T-helper 17 cell (primary cell): Measurements from ENCODE around the gene ARVCF. TPM values are rescaled to one million over a fixed set of nuclear protein-coding genes. Genes with fewer than 3 reads are reported as not detected.

Source experiments
- ATAC-seq: fragments of 150-1000 bp; cut with Tn5 transposase; 2 replicates; pipeline ENCODE4 v1.10.0; 2021; ENCODE audit warnings: mild to moderate bottlenecking, moderate library complexity
- DNase-seq, 3 donors: peaks; one replicate each; pipeline versions ENCODE4 v3.0.0 to v3.0.0-alpha.2; 2020 to 2021
- H3K9me3 ChIP-seq: one replicate; pipeline ENCODE4 v1.7.0; 2013; ENCODE audit warnings: low read length, mild to moderate bottlenecking; ENCODE audit not compliant: control insufficient read depth, poor library complexity, severe bottlenecking
- H3K27ac Mint-ChIP-seq: one replicate; pipeline ENCODE4 v1.8.0; 2022; ENCODE audit warnings: mild to moderate bottlenecking, moderate library complexity, mixed read lengths
- H3K27me3 Mint-ChIP-seq: one replicate; pipeline ENCODE4 v1.8.0; 2022; ENCODE audit warnings: mixed read lengths
- H3K36me3 Mint-ChIP-seq: one replicate; pipeline ENCODE4 v1.8.0; 2022; ENCODE audit warnings: low read depth, mixed read lengths
- H3K4me1 Mint-ChIP-seq: one replicate; pipeline ENCODE4 v1.8.0; 2022; ENCODE audit warnings: mild to moderate bottlenecking, mixed read lengths
- H3K4me3 Mint-ChIP-seq: one replicate; pipeline ENCODE4 v1.8.0; 2022; ENCODE audit warnings: mild to moderate bottlenecking, moderate library complexity, mixed read lengths
- total RNA-seq, 4 donors: library from RNA in 2 of 4; stranded (reverse) in 2 of 4; gene quantifications; one replicate each; pipeline ENCODE4 v1.2.3 and lab custom pipeline; 2022 to 2026

ARVCF gene
- total RNA-seq, 2 donors from 2014 or later: 1.3 to 2.8 TPM

DNA sequence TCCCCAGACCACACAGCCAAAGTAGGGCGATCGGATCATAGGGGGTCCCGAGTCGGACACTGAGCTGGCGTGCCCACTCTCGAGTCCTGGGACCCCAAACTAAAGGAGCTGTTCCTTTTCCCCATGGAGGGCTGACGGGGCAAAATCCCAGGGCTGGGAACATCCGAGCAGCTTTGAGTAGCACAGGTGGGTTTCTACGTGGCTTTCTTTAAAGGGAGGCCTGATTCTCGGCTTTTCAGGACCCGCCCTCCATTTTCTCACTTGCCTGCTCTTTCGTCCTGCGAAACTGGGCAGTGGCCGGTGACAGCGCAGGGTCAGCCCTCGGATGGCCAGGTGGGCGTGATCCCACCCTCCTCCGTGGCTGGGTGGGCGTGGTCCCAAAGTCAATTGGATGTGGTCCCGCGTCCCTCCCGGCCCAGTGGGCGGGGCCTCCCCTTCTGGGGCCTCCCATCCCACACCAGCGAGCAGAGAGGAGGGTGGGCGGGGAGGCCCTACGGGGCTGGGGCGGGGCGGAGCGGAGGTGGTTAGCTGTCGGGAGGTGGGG is 57.5 kb downstream of the ARVCF start:
- Mint-ChIP-seq H3K36me3 (no peaks in the 10 kb centered on the region), H3K4me1 (peaks cover 9% of the 10 kb centered on the region), H3K27me3 (no peaks in the 10 kb centered on the region), H3K27ac (no peak overlapping the region), H3K4me3 (no peak overlapping the region)
- no peak for ATAC-seq
- H3K9me3 ChIP-seq: no peaks in the 10 kb centered on the region
- DNase-seq: no peak

DNA sequence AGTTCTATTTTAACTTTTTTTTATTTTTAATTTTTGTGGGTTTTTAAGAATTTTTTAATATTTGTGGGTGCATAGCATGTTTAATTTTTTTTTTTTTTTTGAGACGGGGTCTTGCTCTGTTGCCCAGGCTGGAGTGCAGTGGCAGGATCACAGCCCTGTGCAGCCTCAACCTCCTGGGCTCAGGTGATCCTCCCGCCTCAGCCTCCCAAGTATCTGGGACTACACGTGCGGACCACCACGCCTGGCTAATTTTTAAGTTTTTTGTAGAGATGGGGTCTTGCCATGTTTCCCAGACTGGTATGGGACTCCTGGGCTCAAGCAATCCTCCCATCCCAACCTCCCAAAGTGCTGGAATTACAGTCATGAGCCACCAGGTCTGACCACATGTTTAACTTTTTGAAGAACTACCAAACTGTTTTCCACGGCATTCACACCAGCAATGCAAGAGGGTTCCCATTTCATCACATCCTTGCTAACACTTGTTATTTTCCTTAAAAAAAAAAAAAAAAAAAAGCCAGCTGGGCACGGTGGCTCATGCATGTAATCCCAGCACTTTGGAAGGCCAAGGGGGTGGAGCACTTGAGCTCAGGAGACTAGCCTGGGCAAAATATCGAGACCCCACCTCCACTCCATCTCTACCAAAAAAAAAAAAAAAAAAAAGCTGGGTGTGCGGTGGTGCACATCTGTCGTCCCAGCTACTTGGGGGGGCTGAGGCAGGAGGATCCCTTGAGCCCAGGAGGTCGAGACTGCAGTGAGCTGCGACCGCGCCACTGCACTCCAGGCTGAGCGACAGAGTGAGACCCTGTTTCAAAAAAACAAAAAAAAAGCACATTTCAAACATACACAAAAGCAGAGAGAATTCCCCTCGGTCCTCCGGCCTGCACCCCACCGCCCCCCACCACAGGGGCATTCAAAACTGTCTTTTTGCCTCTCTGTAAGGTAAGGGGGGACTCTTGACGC is 58.3 kb downstream of the ARVCF start:
- DNase-seq: no peak
- Mint-ChIP-seq H3K4me1 (peaks cover 12% of the 10 kb centered on the region), H3K27me3 (no peaks in the 10 kb centered on the region), H3K27ac (no peak overlapping the region), H3K4me3 (no peak overlapping the region), H3K36me3 (no peaks in the 10 kb centered on the region)
- no peaks in the 10 kb centered on the region for H3K9me3 ChIP-seq
- no peak for ATAC-seq

DNA sequence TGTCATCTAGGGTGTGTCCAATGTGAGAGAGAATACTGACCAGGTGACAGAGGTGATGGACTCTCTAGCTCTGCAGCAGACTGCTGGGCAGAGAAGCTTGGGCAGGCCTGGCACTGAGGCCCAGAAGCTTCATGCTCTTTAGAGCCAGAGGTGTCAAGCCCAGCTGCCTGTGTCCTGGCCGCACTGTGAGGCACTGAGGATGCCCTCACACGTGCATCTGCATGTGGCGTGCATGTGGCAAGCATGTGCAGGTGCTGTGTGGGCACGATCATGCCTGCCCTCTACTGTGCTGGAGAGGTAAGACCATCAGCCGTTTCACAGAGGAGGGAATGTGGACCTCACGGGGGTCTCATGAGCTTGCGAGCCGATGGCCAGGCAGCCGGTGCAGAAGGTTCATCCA is 59.2 kb downstream of the ARVCF start:
- Mint-ChIP-seq H3K4me1 (peaks cover 12% of the 10 kb centered on the region), H3K4me3 (no peak overlapping the region), H3K27ac (no peak overlapping the region), H3K27me3 (no peaks in the 10 kb centered on the region), H3K36me3 (no peaks in the 10 kb centered on the region)
- no peak for DNase-seq
- H3K9me3 ChIP-seq: no peaks in the 10 kb centered on the region
- no peak for ATAC-seq

DNA sequence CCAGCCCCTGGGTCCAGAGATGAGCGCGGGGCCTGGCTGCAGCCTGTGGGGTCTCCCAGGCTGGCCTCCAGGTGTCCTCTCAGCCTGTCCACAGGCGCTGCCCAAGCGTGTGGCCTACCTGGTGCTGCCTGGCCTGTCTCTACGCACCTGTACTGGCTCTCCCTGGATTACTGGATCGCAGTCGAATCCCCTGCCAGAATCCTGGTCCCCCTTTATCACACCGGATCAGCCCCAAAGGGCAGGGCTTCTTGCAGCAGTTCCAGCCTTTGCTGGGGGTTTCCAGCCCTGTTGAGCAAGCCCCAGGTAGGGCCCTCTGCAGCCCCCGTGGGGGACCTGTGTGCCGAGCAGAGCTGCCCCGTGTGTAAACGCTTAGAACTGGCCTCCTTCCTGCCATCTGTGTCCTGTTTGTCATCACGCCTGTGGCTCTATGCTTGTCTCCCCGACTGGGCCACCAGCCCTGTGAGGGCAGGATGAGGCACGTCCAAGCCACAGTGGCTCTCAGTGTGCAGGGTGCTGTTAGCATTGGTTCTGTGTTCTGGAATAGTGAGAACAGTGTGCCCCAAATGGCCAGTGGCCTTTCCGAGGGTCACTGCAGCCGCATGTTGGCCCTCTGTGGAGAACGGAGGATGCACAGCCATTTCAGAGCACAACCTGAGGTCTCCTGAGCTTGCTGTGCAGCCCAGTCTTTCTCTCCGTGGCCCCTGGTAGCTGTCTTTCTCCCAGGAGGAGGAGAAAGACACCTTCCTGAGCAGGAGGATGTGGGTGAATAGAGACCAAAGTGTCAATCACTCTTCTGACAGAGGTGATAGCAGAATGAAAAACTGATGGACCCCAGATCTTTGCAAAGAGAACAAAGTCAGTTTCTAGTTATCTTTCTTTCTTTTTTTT is 61.1 kb downstream of the ARVCF start:
- Mint-ChIP-seq H3K27me3 (no peaks in the 10 kb centered on the region), H3K4me3 (no peak overlapping the region), H3K36me3 (peaks cover under 1% of the 10 kb centered on the region), H3K4me1 (peaks cover 14% of the 10 kb centered on the region), H3K27ac (no peak overlapping the region)
- DNase-seq: no peak
- no peaks in the 10 kb centered on the region for H3K9me3 ChIP-seq
- no peak for ATAC-seq

DNA sequence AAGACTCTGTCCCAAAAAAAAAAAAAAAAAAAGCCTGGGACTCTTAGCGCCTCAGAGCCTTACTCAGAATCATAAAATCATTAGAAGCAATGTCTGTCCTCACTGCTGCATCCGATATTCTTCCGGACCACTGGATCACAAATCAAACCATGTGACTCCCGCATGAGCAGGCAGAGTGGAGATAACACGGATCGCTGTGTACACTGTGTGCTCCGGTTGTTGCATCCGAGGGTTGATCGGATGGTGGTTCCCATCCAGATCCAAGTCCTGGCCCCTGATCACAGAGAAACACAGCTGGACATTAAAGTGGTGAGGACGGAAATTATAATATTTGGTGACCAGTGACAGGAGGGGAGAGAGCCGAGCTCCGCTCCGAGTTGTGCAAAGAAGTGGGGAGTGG is 65.3 kb downstream of the ARVCF start:
- no peak for ATAC-seq
- H3K36me3 Mint-ChIP-seq: peaks cover 2% of the 10 kb centered on the region
- peak overlapping the region; percentile 39 for H3K27ac Mint-ChIP-seq
- no peaks in the 10 kb centered on the region for H3K27me3 Mint-ChIP-seq
- peaks cover 20% of the 10 kb centered on the region for H3K4me1 Mint-ChIP-seq
- H3K9me3 ChIP-seq: no peaks in the 10 kb centered on the region
- DNase-seq: no peak
- H3K4me3 Mint-ChIP-seq: no peak overlapping the region

DNA sequence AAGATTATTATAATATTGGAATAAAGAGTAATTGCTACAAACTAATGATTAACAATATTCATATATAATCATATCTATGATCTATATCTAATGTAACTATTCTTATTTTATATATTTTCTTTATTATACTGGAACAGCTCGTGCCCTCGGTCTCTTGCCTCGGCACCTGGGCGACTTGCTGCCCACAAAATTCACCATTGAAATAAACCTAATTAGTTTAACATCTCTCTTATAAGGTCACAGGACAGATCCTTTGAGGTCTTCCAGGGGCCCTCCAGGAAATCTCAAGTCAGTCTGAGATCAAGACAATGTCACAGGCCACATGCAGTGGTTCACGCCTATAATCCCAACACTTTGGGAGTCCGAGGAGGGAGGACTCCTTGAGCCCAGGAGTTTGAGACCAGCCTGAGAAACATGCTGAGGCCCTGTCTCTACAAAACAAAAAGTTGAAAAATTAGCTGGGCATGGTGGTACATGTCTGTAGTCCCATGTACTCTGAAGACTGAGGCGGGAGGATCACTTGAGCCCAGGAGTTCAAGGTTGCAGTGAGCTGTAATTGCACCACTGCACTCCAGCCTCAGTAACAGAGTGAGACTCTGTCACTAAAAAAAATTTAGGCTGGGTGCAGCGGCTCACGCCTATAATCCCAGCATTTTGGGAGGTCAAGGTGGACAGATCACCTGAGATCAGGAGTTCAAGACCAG is 68.4 kb downstream of the ARVCF start:
- no peaks in the 10 kb centered on the region for H3K9me3 ChIP-seq
- Mint-ChIP-seq H3K36me3 (peaks cover 2% of the 10 kb centered on the region), H3K4me3 (no peak overlapping the region), H3K4me1 (peaks cover 19% of the 10 kb centered on the region), H3K27me3 (no peaks in the 10 kb centered on the region), H3K27ac (no peak overlapping the region)
- ATAC-seq (no peak), DNase-seq (no peak)

DNA sequence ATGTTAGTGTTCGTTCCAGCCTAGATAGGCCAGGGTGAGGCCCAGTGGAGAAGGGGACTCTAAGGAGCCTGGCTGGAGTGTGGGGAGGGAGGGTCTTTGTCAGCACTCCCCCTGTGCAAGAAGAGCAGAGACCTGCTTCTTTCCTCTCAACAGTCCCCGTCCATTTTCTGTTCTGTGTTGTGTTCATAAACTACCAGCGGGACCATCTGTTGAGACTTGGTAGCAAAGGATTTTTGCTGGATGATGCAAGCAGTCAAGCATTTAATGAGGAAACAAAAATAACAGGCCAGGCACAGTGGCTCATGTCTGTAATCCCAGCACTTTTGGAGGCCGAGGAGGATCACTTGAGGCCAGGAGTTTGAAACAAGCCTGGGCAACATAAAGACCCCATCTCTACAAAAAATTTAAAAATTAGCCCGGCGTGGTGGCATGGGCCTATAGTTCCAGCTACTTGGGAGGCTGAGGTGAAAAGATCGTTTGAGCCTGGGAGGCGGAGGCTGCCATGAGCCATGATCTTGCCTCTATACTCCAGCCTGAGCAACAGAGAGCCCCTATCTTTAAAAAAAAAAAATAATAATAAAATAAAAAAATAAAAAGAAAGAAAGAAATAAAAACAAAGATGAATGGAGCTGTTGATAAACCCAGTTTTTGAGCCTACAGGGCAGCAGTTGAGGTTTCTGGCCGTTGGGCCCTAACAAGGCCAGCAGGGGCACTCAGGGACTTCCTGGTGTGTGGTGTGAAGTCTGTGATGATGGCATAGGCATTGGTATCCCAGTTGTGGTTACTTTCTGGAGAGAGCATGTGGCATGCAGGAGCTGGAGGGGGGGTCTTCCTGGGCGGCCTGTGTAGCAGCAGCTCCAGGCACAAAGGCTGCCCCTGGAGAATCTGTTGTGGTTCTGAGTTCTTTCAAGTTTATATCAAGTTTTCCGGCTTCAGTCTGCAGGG is 73.3 kb downstream of the ARVCF start:
- Mint-ChIP-seq H3K27ac (peak overlapping the region; percentile 93), H3K4me3 (peak overlapping the region; percentile 94), H3K4me1 (peaks cover 39% of the 10 kb centered on the region), H3K27me3 (no peaks in the 10 kb centered on the region), H3K36me3 (no peaks in the 10 kb centered on the region)
- H3K9me3 ChIP-seq: no peaks in the 10 kb centered on the region
- ATAC-seq: no peak
- DNase-seq: no peak

DNA sequence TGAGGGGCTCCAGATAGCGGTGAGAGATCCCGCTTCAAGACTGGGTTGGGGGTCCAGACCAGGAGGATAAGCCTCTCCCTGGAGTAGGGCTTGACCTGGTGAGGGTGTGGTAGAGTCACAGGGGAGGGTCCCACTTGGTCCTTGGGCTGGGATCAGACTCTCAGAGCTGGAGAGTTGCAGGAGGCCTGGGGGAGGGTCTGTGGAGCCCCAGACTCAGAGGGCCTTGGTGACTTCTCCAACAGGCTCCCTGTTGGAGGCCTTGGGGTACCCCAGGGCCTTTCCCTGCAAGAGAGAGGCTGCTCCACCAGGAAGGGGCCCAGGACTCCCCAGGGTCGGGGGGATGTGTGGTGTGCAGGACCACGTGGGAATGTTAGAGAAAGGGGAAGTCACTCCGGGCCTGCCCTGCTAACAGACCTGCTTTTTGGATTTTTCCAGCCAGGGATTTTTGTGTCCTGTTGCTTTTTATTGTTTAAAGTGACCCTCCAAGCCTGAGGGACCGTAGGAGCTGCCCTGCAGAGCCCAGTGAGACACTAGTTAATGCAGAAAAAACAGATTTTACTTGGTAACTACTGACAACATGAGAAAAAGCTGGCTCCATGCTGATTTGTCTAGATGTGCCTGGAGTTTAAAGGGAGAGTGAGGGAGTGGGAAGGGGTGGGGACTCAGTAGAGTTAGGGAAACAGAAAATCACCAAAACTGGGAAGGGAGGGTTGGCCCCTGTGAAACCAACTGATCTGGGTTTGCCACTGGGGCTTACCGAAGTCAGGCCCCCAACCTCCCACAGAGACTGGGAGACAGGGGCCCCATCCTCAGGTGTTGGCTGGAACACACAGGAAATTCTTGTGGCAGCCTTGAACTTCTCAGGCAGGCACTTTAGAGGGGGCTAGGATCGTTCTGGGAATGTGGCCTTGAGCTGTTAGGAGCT is 74.2 kb downstream of the ARVCF start:
- peaks cover 39% of the 10 kb centered on the region for H3K4me1 Mint-ChIP-seq
- no peaks in the 10 kb centered on the region for H3K9me3 ChIP-seq
- H3K27ac Mint-ChIP-seq: peak overlapping the region; percentile 93
- H3K4me3 Mint-ChIP-seq: peak overlapping the region; percentile 94
- H3K36me3 Mint-ChIP-seq: peaks cover 2% of the 10 kb centered on the region
- DNase-seq (no peak), ATAC-seq (peak; percentile 30)
- H3K27me3 Mint-ChIP-seq: no peaks in the 10 kb centered on the region

DNA sequence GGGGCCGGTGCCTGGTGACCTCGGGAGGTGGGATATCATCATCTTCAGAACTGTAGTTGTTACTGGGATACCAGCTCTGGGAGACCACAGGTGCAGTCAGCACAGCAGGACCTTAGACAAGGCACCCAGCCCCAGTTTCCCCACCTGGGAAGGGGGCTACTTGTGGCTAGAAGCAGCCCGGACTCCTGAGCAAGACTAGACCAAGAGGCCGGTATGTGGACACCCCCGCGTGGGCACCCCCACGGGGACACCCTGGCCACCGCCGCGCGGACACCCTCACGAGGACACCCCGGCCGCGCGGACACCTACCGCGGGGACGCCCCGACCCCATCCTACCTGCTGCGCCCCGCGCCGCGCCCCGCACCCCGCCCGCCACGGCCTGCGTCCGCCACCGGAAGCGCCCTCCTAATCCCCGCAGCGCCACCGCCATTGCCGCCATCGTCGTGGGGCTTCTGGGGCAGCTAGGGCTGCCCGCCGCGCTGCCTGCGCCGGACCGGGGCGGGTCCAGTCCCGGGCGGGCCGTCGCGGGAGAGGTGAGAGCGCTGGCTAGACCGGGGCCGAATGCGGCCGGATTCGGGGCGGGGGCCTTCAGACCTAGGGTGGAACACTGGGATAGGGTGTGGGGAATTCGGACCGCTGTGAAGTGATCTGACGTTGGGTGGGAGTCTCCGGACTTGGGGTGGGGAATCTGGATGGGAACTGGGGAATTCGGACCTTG is 75.1 kb downstream of the ARVCF start, which contains the start of the genes COMT and TXNRD2:
Gene COMT, plus strand, starts transcription at position 408 of the 718 bp plus-strand sequence. CDS start 20,755 bp downstream, outside the sequence.
Gene TXNRD2, minus strand, starts transcription at position 454 of the 718 bp plus-strand sequence. Its CDS starts 15 bp downstream, at position 439.
- peak; percentile 90 for ATAC-seq
- no peaks in the 10 kb centered on the region for H3K9me3 ChIP-seq
- H3K27me3 Mint-ChIP-seq: no peaks in the 10 kb centered on the region
- peak within 1 kb of the TSS; percentile 93 for H3K27ac Mint-ChIP-seq
- peak; percentile 50 to 57 (median 52) for DNase-seq
- H3K4me1 Mint-ChIP-seq: peaks cover 34% of the 10 kb centered on the region
- H3K36me3 Mint-ChIP-seq: peaks cover 2% of the 10 kb centered on the region
- peak within 1 kb of the TSS; percentile 94 for H3K4me3 Mint-ChIP-seq

DNA sequence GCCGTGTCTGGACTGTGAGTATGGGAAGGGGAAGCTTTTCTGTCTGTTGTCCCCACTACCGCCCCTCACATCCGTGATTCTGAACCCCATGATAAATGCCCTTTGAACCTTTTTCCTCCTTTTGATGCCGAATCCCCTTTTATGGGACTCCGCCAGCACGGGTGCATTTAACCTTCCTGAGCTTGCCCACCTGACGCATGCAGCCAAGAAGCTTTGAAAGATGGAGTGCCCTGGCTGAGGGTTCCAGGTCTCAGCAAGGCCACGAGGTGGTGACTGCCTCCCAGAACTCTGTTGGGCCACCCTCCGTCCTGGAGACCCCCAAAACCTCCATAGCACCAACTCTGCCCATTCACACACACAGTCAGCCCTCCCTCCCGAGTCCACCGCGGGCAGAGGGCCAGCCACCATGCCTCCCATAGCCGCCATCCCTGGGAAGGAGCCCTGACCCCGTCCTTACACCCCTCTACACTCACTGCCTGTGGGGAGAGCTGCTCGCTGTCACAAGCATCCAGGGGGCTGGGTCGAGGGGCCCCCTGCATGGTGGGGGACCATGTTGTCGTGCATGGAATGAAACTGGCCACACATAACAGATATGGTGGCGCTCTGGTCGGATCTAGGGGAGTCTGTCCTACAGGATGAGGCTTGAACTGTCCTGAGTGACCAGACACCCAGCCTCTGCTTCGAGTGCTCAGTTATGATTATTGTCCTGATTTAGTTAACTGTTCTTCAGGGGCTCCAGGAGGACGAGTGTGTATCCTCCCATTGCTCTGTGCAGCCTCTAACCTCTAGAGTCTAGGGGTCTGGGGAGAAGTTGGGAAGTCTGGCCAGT is 75.9 kb downstream of the ARVCF start:
- H3K4me1 Mint-ChIP-seq: peaks cover 31% of the 10 kb centered on the region
- H3K36me3 Mint-ChIP-seq: peaks cover 2% of the 10 kb centered on the region
- peak; percentile 17 for ATAC-seq
- no peak for DNase-seq
- no peaks in the 10 kb centered on the region for H3K27me3 Mint-ChIP-seq
- H3K9me3 ChIP-seq: no peaks in the 10 kb centered on the region
- peak overlapping the region; percentile 93 for H3K27ac Mint-ChIP-seq
- peak overlapping the region; percentile 94 for H3K4me3 Mint-ChIP-seq
